CD4-positive, alpha-beta T cell treated with Interleukin-4 for 4 hours (primary cell): ENCODE data around the gene STPG3.

ENCODE experiments used
- DNase-seq: peaks from one replicate; pipeline ENCODE4 v3.0.0-alpha.2; 2020

STPG3 gene

DNA sequence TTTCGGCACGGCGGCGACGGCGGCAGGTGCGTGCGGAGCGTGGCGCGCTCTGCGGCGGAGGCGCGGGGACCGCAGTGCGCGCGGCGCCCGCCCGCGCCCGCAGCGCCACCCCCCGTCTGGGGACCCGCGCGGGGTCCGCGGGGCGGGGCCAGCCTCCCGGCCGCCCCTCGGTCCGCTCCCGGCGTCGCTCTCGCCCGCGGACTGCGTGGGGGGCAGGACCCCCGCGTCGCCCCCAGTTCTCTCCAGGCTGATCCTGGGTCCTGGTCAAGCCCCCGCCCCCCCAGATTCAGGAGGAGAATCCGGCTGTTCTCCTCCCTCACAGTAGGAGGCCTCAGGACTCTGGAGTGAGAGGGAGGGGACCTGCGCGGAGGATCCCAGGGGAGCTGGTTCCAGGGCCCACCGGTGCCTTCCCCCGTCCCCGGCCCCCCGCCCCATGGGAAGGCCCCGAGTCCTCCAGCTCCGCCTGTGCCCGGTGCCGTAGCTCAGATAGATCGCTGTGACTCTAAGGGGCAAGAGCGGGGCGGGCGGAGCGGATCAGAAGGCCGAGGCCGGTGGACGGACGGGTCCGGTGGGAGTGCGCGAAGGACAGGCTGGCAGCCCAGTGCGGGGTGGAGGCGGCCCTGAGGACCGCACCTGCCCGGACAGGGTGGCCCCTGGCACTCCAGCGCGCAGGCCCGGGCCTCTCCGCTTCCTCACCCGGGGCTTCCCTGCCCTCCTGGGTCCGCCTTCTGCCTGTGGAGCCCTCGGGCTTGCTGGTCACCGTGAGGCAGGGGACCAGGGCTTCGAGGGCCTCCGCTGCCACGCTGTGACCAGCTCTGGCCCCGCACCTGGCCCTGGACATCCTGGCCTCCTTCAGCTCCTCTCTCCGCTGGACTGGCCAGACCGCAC lies 28.7 kb upstream of the STPG3 start, which contains the start of gene RNF208:
Gene RNF208 (minus strand): TSS at position 51 of the 888 bp plus-strand sequence. CDS start 1,028 bp downstream, outside the sequence.
- DNase-seq, result no peak

DNA sequence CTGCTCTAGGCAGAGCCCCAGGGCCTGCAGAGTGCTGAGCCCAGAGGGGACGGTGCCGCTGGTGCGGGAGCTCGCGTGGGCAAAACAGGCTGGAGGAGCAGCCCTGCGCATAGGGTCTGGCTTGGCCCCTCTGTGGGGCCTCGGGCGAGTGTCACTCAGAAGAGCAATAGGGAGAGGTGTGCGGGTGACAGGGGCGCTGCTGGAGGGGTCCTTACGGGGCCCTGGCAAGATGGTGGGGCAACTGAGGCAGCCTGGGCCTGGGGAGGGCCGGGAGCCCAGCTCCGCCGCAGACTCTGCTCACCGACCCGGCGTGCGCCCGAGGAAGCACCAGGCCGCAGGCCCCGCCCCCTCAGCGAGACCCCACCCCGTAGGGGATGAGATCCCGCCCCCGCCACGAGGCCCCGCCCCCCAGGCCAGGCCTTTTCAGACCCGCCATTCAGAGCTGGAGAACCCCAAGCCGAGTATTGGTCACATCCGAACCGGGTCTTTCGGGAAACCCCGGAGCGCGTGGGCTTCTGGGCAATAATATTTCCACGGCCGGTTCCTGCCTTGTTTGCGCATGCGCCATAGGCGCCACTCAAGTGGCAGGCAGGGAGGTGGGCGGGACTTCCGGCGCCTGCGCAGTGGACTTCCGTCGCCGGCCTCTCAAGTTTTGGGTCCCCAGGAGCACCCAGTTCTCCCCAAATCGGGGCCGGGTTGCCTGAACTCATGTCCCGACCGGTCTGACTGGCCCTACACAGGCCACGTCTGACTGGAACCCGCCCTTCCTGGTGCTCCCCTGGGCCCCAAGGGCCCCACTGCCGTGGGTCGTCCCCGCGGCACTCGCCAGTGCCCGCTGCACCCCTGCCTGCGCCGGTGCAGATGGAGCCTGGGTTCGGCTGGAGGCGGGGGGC lies 27.8 kb upstream of the STPG3 start:
- DNase-seq, result peak; percentile 99

DNA sequence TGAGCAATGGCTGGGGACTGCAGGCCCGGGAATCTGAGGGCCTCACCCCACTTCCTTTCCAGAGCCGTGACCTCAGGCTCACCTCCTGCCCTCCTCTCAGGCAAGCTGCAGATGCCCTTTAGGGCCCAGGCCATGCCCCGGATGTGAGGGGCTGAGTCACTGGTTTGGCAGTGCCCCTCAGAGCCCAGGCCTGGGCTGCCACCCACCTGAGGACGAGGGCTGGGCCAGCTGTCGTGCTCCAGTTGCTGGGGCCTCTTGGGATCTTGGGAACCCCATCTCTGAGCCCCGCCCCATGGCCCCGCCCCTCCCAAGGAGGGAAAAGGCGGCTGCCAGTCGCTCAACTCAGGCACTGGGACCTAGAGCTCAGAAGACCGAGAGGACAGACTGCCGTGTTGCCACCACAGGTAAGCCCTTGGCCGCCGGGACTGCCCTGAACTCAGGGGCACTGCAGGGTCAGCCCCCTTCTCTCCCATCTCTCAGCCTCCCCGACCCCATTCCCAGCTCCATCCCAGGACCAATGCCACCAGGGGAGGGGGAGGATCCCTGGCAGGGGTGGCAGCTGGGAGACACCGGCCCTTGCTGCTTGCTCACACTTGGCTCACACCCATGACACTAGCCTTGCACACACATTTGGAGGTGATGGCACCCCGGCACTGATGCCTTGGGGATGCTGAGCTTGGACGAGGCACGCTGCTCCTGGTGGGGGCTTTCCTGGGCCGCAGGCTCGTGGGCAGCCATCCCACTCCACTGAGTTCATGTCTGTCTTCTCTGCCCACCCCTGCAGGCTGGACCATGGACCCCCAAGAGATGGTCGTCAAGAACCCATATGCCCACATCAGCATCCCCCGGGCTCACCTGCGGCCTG lies 26.0 kb upstream of the STPG3 start, which contains the start of gene CYSRT1:
Gene CYSRT1 (plus strand): TSS at position 345 of the 865 bp plus-strand sequence. CDS start 448 bp downstream, at position 793.
- DNase-seq, result no peak

DNA sequence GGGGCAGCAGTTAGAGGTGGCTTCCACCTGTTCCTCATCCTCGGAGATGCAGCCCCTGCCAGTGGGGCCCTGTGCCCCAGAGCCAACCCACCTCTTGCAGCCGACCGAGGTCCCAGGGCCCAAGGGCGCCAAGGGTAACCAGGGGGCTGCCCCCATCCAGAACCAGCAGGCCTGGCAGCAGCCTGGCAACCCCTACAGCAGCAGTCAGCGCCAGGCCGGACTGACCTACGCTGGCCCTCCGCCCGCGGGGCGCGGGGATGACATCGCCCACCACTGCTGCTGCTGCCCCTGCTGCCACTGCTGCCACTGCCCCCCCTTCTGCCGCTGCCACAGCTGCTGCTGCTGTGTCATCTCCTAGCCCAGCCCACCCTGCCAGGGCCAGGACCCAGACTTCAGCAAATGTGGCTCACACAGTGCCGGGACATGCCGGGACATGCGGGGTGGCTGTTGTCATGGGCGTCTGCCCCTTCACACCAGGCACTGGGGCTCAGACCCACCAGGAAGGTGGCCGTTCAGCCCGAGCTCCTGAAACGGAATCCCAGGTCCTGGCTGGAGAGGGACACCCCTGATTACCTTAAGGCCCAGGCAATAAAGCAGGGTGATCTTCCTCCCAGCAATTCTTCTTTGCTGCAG lies 25.3 kb upstream of the STPG3 start:
- no peak for DNase-seq

DNA sequence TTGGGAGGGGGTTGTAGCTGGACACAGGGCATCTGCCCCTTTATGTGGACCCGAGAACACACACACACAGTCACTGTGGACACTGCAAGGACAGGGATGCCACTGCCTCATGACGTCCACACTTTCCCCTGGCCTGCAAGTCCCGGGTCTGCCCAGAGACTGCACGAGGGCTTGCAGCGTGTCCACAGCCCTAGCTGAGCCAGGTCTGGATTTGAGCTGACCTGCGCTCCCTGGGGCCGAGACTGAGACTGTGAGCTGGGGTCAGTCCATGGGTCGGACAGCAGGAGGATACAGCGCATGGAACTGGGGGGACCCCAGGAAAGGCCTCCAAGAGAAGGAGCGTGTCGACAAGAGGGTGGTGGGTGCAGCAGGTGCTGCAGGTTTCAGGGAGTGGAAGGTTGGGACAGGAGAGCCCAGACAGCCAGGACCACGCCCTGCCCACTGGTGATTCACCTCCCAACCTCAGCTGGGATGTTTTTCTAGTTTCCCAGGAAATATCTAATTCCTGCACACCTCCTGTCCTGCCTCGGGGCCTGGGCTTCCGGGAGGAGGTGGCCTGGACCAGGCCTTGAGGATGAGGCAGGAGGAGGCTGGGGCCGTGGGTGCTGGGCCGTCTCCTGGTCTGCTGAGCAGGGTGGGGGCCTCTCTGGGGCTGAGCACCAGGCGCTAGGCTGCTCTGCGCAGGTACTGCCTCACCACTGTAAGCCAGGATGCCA lies 24.6 kb upstream of the STPG3 start:
- DNase-seq, result no peak

DNA sequence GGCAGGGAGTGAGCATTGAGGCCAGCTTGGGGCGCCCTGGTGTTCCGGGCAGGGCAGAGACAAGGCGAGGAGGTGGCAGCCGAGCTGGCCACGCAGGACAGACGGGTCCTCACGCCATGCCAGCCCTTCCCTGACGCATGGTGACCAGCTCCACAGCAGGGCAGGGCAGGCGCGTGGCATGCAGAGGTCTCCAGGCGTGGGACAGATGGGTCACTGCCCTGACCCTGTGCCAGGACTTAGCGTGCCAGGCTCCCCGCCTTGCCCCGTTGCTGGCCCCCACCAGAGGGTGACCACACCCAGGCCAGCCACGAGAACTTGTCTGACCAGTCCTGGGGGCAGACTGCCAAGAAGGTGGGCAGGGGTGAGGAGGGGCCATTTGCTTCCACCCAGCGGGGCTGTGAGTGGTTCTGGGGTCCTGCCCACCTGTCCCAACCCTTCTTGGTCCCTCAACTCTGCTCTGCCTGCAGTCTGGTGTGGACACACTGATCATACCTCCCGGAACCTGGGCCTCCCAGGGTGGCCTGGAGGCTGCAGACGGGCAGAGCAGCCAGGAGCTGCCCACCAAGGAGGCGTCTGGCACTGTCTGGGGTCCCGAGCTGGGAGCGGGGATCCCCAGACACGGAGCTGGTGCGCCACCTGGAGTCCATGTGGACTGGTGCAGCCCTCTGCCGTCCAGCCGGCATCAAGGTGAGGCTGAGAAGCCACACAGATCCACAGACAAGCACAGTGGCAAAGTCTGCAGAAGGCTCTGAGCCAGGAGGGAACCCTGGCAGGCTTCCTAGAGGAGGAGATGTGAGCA lies 23.8 kb upstream of the STPG3 start, which contains the start of gene RNF224:
Gene RNF224 (plus strand): TSS at position 449 of the 799 bp plus-strand sequence. CDS start 834 bp downstream, outside the sequence.
- DNase-seq, result peak; percentile 76

DNA sequence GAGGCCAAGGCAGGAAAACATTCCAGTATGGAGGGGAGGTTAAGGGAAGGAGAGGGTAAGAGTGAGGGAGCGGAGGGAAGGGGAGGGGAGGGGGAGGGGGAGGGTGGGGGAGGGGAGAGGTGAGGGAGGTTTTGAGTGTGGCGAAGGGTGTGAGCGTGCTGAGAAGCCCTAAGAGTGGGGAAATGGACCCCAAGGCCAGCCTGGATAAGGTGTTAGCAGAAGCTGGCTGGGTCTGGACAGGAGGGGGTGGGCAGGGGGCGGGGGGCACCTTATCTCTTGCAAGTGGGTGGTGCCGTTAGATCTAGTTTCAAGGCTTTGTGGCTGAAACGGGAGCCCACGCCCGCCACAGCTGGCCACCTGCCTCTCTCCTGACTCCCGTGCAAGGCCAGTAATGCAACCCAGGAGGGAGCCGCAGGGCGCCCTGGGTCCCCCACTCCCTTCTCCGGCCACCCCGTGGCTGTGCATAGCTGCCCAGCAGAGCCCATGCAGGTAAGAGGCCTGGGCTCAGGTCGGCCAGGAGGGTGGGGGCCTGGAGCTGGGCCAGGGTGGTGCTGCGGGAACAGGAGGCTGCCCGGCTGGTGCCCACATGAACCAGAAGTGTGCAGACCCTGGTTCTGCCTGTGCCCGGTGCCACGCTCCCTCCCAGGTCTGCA lies 23.1 kb upstream of the STPG3 start:
- no peak for DNase-seq

DNA sequence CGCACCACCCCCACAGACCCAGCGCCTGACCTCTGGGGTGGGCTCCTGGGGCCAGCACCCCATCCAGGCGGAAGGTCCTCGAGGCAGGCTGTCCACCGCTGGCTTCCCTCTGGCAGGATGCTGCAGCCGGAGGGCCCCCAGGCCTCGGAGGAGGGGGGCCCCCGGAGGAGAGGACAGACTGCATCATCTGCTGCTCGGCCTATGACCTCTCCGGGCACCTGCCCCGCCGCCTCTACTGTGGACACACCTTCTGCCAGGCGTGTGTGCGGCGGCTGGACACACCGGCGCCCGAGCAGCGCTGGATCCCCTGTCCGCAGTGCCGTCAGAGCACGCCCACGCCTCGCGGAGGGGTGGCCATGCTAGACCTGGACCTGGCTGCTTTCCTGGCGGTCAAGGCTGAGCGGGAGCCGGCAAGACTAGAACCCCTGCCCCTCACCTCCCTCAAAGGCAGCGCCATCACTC lies 22.5 kb upstream of the STPG3 start:
- no peak for DNase-seq

DNA sequence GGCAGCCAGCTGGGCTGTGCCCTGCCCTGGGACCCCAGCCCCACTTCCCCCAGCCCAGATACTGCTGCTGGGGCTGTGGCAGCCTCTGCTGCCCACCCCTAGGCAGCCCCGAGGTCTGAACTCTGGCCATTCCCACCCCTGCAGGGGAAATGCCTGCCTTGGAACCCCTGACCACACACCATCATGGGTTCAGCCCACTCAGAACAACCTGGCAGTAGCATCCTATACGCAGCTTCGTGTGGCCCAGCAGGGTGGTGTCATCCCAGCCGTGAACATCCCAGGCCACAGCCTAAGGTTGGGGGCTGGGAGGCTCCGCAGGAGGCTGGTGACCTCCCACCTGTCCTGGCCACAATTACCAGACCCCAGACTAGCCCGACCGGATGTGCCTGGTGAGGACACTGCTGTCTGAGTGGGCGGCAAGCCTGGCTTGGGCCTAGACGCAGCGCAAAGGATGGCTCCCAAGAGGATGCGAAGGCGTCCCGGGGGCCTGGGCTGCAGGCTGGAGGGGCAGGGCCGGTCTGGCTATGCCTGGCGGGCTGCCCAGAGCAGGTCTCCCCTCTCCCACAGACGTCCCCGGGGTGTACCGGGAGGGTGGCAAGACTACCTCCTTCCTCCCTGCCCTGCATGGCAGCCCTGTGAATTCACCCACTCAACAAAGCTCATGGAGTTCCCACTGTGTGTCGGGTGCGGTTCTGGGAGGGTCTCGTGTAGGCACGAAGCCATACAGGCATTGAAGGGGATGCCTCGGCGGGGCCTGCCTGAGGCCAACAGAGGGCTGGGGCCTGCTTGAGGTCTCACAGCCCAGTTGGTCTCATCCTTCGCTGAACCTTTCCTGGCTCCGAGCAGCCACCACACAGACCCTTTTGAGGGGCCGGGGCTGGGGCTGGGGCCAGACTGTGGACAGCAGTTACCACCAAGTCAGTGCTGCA lies 21.9 kb upstream of the STPG3 start:
- DNase-seq, result no peak

DNA sequence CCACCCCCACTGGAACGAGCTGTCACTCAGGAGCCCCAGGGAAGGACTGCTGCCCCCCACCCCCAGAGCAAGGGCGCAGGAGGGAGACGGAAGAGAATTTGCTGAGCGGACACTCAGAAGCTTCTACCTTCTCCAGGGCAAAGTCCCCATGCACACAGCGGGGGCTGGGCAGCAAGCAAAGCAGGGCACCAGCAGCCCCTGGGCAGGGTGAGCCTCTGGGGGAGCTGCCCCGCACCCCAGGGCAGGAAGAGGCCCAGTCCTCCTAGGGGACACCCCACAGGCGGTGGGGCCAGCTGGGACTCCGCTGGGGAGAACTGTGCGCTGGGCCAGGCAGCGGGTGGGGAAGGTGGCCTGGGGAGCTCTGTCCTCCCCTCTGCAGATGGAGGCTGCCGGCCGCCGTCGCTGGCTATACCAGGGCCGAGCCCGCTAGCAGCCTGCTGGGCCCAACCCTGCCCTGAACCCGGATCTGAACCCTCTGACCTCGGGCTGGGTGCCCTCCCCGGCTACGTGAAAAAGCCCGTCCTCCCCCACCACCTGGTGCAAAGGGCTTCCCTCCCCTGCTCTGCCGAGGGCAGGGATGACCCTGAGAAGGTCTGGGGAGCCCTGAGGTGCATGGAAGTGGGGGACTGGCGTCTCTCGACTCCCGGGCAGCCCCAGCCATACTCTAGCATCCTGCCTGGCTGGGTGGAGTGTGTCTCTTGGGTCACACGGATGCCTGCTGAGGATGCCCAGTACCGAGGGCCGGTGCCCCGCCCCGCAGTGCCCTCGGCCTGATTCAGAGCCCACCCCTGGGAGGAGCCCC lies 21.0 kb upstream of the STPG3 start:
- no peak for DNase-seq

DNA sequence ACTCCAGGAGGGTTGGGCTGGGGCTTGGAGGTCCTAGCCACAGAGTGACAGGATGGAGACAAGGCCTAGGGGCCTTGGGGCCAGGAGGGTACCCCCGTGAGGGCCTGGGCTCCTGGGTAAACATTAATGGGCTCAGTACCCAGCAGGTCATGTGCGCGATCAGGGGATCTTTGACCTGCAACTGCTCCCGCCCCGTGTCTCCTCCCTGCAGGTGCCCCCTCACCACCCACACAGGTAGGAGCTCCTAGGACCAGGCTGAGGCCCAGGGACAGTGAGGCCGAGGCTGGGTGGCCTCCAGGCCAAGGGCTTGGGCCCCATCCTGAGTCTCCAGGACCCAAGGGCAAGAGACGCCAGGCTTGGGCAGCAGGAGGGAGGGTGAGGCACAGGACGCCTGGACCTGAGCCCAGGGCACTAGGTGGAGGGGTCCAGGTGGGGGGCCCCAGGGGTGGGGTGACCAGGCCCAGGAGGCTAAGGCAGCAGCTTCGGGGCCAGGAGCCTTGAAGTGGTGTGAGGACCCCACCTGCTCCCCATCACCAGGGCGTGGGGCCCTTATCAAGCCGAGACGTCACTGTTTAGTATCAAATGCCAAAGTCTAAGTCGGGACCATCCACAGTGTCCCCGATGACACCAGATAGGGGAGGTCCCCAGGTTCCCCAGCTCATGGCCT lies 20.2 kb upstream of the STPG3 start, which contains the start of gene SLC34A3:
Gene SLC34A3 (plus strand): TSS at position 197 of the 667 bp plus-strand sequence. CDS start 802 bp downstream, outside the sequence.
- no peak for DNase-seq

DNA sequence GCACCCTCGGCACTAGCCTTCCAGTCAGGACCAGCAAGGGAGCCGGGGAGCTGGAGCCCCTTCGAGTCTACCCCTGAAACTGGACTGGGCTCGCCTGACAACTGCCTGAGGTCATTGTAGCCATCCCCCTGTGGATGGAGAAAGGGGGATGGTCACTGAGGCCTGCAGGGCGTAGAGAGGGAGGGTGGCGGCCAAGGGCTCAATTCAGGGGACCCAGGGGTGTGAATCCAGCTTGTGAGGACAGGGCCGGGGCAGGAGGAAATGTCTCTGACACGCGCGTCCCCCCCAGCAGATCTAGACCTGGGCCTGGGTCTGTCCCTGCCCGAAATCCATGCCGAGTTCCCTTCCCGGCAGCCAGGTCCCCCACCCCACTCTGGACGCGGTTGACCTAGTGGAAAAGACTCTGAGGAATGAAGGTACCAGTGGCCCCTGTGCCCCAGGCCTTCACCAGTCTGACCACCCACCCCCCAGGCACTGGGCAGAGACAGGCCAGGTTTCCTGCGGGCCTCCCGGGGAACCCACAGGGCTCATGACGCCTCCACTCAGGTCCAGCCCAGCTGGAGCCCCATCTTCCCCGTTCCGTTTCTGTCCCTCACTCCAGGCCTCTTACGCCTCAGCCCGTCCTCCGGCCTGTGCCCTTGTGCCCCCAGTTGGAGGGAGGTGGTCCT lies 19.6 kb upstream of the STPG3 start:
- DNase-seq, result no peak

DNA sequence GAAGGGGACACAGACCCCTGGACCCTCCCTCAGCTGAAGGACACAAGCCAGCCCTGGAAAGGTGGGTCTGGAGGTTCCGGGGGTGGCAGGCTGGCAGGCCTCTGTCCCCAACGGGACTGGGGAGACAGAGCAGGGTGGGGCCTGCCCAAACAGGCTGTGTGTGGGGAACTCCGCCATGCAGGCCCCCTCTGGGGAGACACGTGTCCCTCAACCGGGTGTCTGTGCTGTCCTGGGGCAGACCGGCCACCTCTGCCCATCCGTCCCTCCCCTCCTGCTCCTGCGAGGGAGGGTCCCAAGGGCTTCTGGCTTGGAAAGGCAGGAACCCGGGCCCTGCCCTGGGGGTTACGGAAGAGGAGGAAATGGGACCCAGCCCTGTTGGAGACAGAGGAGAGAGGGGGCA lies 19.0 kb upstream of the STPG3 start:
- no peak for DNase-seq

DNA sequence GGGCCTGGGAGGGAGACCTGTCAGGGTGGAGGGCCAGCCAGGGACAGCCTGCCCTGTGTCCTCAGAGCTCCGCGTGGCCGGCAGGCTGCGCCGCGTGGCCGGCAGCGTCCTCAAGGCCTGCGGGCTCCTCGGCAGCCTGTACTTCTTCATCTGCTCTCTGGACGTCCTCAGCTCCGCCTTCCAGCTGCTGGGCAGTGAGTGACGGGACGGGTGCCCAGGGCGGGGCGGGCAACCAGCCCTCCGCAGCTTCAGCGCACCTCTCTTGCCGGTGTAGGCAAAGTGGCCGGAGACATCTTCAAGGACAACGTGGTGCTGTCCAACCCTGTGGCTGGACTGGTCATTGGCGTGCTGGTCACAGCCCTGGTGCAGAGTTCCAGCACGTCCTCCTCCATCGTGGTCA lies 18.6 kb upstream of the STPG3 start:
- no peak for DNase-seq

DNA sequence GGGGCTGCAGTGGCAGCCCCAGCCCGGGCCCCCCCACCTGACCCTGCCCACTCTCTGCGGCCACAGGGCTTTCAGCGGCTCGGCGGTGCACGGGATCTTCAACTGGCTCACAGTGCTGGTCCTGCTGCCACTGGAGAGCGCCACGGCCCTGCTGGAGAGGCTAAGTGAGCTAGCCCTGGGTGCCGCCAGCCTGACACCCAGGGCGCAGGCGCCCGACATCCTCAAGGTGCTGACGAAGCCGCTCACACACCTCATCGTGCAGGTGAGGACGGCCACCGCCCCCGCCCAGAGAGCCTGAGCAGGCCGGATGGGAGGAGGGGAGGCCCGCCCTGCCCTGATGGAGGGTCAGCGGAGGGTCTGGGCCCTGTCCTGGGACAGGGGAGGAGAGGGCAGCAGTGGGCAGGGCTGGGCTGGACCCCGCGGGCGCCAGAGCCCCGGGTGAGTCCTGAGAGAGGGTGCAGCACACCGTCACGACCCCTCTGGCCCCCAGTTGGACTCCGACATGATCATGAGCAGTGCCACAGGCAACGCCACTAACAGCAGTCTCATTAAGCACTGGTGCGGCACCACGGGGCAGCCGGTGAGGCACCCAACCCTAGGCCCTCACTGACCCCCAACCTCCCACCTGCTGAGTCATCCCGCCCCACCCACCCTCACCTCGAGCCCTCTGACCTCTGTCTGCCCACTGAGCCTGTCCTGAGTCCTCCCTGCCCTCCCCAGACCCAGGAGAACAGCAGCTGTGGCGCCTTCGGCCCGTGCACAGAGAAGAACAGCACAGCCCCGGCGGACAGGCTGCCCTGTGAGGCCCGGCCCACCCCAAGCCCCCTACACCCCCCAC lies 17.7 kb upstream of the STPG3 start:
- DNase-seq, result no peak
